ENCODE results near the gene HSPB6. TPM values are rescaled to one million over a fixed set of nuclear protein-coding genes. Genes with fewer than 3 reads are reported as not detected.

HSPB6 gene
- polyA plus RNA-seq, 2 donors, result 12.5 to 18.3 TPM

DNA sequence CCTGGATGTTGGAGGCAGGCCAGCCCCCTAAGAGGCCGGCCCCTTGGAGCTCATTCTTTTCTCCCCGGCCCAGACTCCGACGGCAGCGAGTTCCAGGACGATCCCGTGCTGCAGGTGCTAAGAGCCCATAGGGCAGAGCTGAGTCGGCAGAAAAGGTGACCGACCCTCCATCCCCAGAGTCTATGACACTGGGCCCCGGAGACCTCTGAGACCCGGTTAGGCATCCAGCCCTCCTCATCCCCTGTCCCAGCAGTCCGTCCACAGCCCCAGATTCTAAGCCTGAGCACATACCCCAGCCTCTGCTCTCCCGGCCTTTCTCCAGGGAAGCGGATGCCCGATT, 11.2 kb upstream of the HSPB6 start:
- Histone ChIP-seq H3K36me3 (ENCODE audit: control insufficient read depth in 2 of 2, insufficient read depth in 2 of 2, low read length in 1 of 2) (peaks cover 3 to 11% of the 10 kb centered on the region in 2 donors), H3K4me1 (ENCODE audit: control insufficient read depth in 2 of 2, insufficient read depth in 2 of 2, low read length in 1 of 2) (no peaks in the 10 kb centered on the region), H3K27me3 (ENCODE audit: control insufficient read depth in 1 of 2, insufficient read depth in 2 of 2, low read length in 2 of 2) (no peaks in the 10 kb centered on the region), H3K4me3 (ENCODE audit: low read depth in 1 of 2, low read length in 2 of 2) (no peak overlapping the region), H3K27ac (ENCODE audit: low read depth in 2 of 2, low read length in 1 of 2) (no peak overlapping the region), H3K9me3 (ENCODE audit: control insufficient read depth in 2 of 2, insufficient read depth in 1 of 2, low read depth in 1 of 2, low read length in 1 of 2) (no peaks in the 10 kb centered on the region)
- WGBS, 2 donors, result 70 to 80% methylated on average over 15 of the region's 15 CpGs

DNA sequence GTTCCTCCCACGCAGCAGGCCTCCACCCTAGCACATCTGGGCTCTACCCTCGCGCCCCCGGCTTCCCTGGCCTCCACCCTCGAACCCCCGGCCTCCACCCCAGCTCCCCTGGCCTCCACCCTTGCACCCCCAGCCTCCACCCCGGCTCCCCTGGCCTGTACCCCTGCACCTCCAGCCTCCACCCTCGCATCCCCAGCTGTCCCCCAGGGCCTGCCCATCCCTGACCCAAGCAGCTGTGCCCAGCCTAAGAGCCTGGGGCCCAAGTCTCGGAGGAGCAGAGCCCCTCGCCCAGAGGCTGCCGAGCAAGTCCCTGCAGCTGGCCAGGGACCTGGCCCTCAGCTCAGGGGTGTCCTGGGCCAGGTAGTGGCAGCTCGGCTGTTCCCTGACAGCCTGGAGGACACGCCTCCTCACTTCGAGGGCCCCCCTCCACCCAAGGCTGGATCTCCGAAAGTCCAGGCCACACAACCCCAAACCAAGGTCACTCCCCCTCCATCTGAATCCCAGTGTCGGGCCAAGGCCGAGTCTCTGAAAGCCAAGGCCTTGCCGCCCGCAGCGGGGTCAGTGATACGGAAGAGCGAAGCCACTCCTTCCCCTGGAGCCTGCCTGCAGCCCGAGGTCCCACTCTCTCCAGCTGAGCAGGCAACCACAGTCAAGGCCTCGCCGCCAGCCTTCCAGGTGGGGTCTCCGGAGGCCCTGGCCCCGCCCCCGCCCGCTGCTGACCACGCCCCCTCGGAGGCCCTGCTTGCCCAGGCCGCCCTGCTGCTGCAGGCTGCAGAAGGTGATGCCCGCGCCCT, 10.7 kb upstream of the HSPB6 start:
- WGBS, 2 donors, result 73 to 75% methylated on average over 27 to 34 of the region's 34 CpGs
- no peak overlapping the region for H3K27ac ChIP-seq (ENCODE audit: low read depth in 2 of 2, low read length in 1 of 2)
- peaks cover 3 to 11% of the 10 kb centered on the region in 2 donors for H3K36me3 ChIP-seq (ENCODE audit: control insufficient read depth in 2 of 2, insufficient read depth in 2 of 2, low read length in 1 of 2)

DNA sequence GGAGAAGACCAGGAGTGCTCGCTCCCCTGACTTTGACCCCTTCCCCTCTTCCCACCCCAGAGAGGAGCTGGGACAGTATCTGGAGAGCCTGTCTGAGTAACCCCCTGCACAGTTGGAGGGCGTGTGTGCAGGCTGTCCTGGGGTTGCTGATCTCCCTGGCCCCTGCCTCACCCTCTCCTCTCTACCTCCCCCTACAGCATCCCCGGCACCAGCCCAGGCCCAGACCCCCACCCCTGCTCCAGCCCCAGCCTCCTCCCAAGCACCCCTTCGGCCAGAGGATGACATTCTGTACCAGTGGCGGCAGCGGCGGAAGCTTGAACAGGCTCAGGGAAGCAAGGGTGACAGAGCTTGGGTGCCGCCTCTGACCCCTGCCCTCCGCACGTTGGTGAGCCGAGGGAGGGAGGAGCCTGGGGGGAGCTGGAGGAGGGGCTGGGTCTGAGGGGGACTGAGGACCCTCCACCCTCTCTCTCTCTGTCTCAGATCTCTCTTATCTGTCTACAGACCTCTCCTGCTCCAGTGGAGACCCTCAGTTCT, 9.8 kb upstream of the HSPB6 start:
- Histone ChIP-seq H3K27ac (ENCODE audit: low read depth in 2 of 2, low read length in 1 of 2) (no peak overlapping the region), H3K36me3 (ENCODE audit: control insufficient read depth in 2 of 2, insufficient read depth in 2 of 2, low read length in 1 of 2) (peaks cover 3 to 16% of the 10 kb centered on the region in 2 donors), H3K27me3 (ENCODE audit: control insufficient read depth in 1 of 2, insufficient read depth in 2 of 2, low read length in 2 of 2) (no peaks in the 10 kb centered on the region), H3K4me1 (ENCODE audit: control insufficient read depth in 2 of 2, insufficient read depth in 2 of 2, low read length in 1 of 2) (no peaks in the 10 kb centered on the region), H3K9me3 (ENCODE audit: control insufficient read depth in 2 of 2, insufficient read depth in 1 of 2, low read depth in 1 of 2, low read length in 1 of 2) (no peaks in the 10 kb centered on the region), H3K4me3 (ENCODE audit: low read depth in 1 of 2, low read length in 2 of 2) (no peak overlapping the region)
- 83 to 89% methylated on average over 11 of the region's 11 CpGs for WGBS, 2 donors

More for the DNA sequence above, 10.7 kb upstream of the HSPB6 start:
- Histone ChIP-seq H3K27me3 (ENCODE audit: control insufficient read depth in 1 of 2, insufficient read depth in 2 of 2, low read length in 2 of 2) (no peaks in the 10 kb centered on the region), H3K4me3 (ENCODE audit: low read depth in 1 of 2, low read length in 2 of 2) (no peak overlapping the region), H3K9me3 (ENCODE audit: control insufficient read depth in 2 of 2, insufficient read depth in 1 of 2, low read depth in 1 of 2, low read length in 1 of 2) (no peaks in the 10 kb centered on the region), H3K4me1 (ENCODE audit: control insufficient read depth in 2 of 2, insufficient read depth in 2 of 2, low read length in 1 of 2) (no peaks in the 10 kb centered on the region)

DNA sequence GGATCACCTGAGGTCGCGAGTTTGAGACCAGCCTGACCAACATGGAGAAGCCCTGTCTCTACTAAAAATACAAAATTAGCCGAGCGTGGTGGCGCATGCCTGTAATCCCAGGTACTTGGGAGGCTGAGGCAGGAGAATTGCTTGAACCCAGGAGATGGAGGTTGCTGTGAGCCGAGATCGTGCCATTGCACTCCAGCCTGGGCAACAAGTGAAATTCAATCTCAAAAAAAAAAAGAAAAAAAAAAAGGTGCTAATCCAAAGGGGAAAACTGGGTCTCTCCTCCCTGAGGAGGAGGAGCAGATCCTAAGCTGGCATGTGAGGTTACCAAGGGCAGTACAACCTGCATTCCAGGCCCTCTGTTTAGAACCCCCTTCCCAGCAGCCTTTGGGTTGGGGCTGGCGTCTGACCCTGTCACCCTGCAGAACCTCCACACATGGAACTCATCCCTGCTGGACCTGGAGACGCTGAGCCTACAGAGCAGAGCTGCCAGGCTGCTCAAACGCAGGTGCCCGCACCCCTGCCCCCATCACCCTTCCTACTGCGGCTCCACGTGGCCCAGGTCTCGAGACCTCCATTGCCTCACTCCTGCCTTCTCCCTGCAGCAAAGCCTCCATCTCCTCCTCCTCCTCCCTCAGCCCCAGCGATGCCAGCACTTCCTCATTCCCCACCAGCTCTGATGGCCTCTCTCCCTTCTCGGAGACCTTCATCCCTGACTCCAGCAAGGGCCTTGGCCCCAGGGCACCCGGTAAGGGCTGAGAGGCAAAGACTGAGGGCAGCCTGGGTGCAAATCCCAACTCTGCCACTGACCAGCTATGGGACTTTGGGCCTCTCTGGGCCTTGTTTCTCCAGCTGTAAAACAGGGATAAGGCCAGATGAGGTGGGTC, 7.8 kb upstream of the HSPB6 start:
- no peaks in the 10 kb centered on the region for H3K4me1 ChIP-seq (ENCODE audit: control insufficient read depth in 2 of 2, insufficient read depth in 2 of 2, low read length in 1 of 2)
- H3K36me3 ChIP-seq (ENCODE audit: control insufficient read depth in 2 of 2, insufficient read depth in 2 of 2, low read length in 1 of 2), result peaks cover 3 to 16% of the 10 kb centered on the region in 2 donors
- H3K27ac ChIP-seq (ENCODE audit: low read depth in 2 of 2, low read length in 1 of 2), result no peak overlapping the region
- no peak overlapping the region for H3K4me3 ChIP-seq (ENCODE audit: low read depth in 1 of 2, low read length in 2 of 2)
- 91 to 95% methylated on average over 17 of the region's 17 CpGs for WGBS, 2 donors
- no peaks in the 10 kb centered on the region for H3K27me3 ChIP-seq (ENCODE audit: control insufficient read depth in 1 of 2, insufficient read depth in 2 of 2, low read length in 2 of 2)
- H3K9me3 ChIP-seq (ENCODE audit: control insufficient read depth in 2 of 2, insufficient read depth in 1 of 2, low read depth in 1 of 2, low read length in 1 of 2), result no peaks in the 10 kb centered on the region

DNA sequence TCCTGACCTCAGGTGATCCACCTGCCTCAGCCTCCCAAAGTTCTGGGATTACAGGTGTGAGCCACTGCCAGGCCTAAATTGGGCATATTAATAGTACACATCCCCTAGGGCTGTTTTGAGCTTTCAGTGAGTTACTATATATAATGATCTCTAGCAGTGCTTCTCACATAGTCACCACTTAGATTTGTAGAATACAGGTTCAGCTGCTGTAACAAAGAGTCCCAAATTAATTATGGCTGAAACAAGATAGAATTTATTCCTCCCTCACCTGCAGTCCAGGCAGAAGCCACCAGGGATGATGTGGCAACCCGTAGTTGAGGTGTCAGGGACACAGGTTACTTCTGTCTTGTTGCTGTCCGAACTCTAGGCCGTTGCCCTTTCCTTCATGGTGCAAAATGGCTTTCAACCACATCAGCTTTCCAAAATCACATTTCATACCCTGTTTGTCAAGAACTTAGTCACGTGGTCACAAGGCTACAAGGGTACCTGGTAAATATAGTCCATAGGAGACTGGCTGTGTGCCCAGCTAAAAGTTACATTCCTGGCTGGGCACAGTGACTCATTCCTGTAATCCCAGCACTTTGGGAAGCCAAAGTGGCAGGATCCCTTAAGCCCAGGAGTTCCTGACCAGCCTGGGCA, 4.0 kb upstream of the HSPB6 start:
- WGBS, 2 donors, result 93 to 95% methylated on average over 4 of the region's 4 CpGs
- H3K4me1 ChIP-seq (ENCODE audit: control insufficient read depth in 2 of 2, insufficient read depth in 2 of 2, low read length in 1 of 2), result peaks cover 0 to 15% of the 10 kb centered on the region in 2 donors
- H3K36me3 ChIP-seq (ENCODE audit: control insufficient read depth in 2 of 2, insufficient read depth in 2 of 2, low read length in 1 of 2), result peaks cover 1 to 11% of the 10 kb centered on the region in 2 donors
- H3K9me3 ChIP-seq (ENCODE audit: control insufficient read depth in 2 of 2, insufficient read depth in 1 of 2, low read depth in 1 of 2, low read length in 1 of 2), result no peaks in the 10 kb centered on the region
- no peaks in the 10 kb centered on the region for H3K27me3 ChIP-seq (ENCODE audit: control insufficient read depth in 1 of 2, insufficient read depth in 2 of 2, low read length in 2 of 2)
- H3K27ac ChIP-seq (ENCODE audit: low read depth in 2 of 2, low read length in 1 of 2), result no peak overlapping the region
- H3K4me3 ChIP-seq (ENCODE audit: low read depth in 1 of 2, low read length in 2 of 2), result no peak overlapping the region

DNA sequence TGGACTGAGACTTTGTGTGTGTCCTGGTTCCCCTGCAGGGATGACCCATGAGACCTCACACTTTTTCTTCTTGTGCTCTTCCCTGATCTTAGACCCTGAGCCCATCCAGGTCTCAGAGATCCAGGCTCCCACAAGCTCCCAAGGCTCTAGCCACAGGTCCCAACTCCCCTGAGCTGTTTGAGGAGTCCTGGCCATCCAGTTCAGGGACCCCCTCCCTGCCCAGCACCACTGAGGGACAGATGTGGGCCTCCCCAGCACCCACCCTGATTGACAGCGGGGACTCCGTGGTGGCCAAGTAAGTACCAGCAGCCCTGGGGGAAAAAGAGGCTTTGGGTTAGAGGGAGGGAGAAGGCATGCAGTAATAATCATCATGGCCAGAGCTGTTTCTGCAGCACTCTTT, 2.9 kb upstream of the HSPB6 start:
- 93 to 94% methylated on average over 2 of the region's 2 CpGs for WGBS, 2 donors
- Histone ChIP-seq H3K4me3 (ENCODE audit: low read depth in 1 of 2, low read length in 2 of 2) (no peak overlapping the region), H3K4me1 (ENCODE audit: control insufficient read depth in 2 of 2, insufficient read depth in 2 of 2, low read length in 1 of 2) (peaks cover 0 to 22% of the 10 kb centered on the region in 2 donors), H3K36me3 (ENCODE audit: control insufficient read depth in 2 of 2, insufficient read depth in 2 of 2, low read length in 1 of 2) (peaks cover 0 to 6% of the 10 kb centered on the region in 2 donors), H3K27me3 (ENCODE audit: control insufficient read depth in 1 of 2, insufficient read depth in 2 of 2, low read length in 2 of 2) (no peaks in the 10 kb centered on the region), H3K27ac (ENCODE audit: low read depth in 2 of 2, low read length in 1 of 2) (no peak overlapping the region), H3K9me3 (ENCODE audit: control insufficient read depth in 2 of 2, insufficient read depth in 1 of 2, low read depth in 1 of 2, low read length in 1 of 2) (no peaks in the 10 kb centered on the region)

DNA sequence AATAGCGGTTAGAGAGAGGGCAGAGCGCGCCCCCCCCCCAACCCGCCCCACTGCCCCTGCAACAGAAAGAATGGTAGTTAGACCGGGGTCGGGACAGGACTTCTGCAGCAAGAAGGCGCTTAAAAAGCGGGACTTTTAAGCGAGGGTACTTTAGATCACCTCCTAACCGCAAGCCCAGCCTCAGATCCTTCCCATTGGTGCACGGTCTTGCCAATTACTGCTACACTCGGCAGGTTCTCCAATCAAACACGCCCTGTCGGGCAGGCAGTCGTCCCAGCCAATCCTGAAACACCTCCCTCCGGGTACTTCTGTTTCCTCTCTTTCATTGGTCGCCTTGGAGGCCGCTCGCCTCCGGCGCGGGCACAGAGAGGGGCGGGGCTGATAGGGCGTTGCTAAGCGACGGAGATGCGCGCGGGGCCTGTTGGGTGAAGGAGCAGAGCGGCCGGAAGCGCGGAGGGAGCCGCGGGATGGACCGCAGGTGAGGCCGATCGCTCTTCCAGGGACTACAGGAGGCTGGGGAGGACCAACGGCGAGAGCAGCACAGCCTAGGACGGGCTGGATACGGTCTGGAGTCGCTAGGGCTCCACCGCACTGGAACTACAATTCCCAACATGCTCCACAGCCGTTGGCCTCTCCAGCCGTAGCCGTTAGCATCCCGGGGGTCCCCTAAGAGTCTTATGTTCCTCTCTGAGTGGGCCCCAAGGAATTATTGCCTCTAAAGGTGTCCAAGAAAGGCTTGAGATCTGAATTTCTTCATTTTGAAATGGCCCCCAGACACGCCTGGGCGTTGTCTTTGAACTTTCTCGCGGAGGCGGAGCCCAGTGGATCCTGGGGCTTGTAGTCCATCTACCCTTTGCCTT, 1.1 kb upstream of the HSPB6 start, which contains the start of gene PROSER3:
Gene PROSER3, plus strand, starts transcription at position 428 of the 860 bp plus-strand sequence. Its CDS starts 40 bp downstream, at position 468.
- WGBS, 2 donors, result 0 to 1% methylated on average over 52 to 53 of the region's 53 CpGs
- H3K9me3 ChIP-seq (ENCODE audit: control insufficient read depth in 2 of 2, insufficient read depth in 1 of 2, low read depth in 1 of 2, low read length in 1 of 2), result no peaks in the 10 kb centered on the region
- peak within 1 kb of the TSS; percentile 92 to 99 for H3K27ac ChIP-seq (ENCODE audit: low read depth in 2 of 2, low read length in 1 of 2)
- H3K4me3 ChIP-seq (ENCODE audit: low read depth in 1 of 2, low read length in 2 of 2), result peak within 1 kb of the TSS; percentile 82 to 92
- peaks cover 4 to 17% of the 10 kb centered on the region in 2 donors for H3K36me3 ChIP-seq (ENCODE audit: control insufficient read depth in 2 of 2, insufficient read depth in 2 of 2, low read length in 1 of 2)
- peaks cover 0 to 22% of the 10 kb centered on the region in 2 donors for H3K4me1 ChIP-seq (ENCODE audit: control insufficient read depth in 2 of 2, insufficient read depth in 2 of 2, low read length in 1 of 2)
- no peaks in the 10 kb centered on the region for H3K27me3 ChIP-seq (ENCODE audit: control insufficient read depth in 1 of 2, insufficient read depth in 2 of 2, low read length in 2 of 2)

DNA sequence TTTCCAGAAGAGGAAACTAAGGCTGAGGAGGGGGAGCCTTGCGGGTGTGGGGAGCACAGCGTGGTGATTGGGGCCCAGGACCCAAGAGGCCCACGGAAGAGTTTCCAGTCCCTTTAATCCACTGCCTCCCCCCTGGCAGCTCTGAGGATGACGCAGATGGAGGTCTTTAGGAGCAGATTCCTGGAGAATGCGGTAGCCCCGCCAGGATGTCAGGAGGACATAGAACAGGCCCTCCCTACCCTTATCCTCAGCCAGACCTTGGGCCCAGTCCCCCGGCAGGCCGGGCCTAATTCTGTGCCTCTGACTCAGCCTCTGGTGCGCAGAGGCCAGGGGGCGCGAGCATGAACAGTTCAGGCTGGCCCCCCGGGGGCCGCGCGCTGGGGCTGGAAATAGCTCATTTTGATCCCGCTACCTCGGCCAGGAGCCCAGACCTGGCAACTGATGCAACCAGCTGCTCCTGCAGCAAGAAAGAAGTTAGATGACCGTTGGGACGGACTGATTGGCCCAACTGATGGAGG, 461 bp upstream of the HSPB6 start:
- Histone ChIP-seq H3K27me3 (ENCODE audit: control insufficient read depth in 1 of 2, insufficient read depth in 2 of 2, low read length in 2 of 2) (no peaks in the 10 kb centered on the region), H3K4me3 (ENCODE audit: low read depth in 1 of 2, low read length in 2 of 2) (peak overlapping the region; percentile 21 to 39), H3K27ac (ENCODE audit: low read depth in 2 of 2, low read length in 1 of 2) (peak overlapping the region; percentile 85 to 87), H3K9me3 (ENCODE audit: control insufficient read depth in 2 of 2, insufficient read depth in 1 of 2, low read depth in 1 of 2, low read length in 1 of 2) (no peaks in the 10 kb centered on the region), H3K36me3 (ENCODE audit: control insufficient read depth in 2 of 2, insufficient read depth in 2 of 2, low read length in 1 of 2) (peaks cover 4 to 23% of the 10 kb centered on the region in 2 donors), H3K4me1 (ENCODE audit: control insufficient read depth in 2 of 2, insufficient read depth in 2 of 2, low read length in 1 of 2) (peaks cover 0 to 22% of the 10 kb centered on the region in 2 donors)
- WGBS, 2 donors, result 5 to 6% methylated on average over 19 of the region's 19 CpGs

All from esophagus (tissue), 2 donors.